ENCODE data around the gene ZNF85. TPM values are rescaled to one million over a fixed set of nuclear protein-coding genes. Genes with fewer than 3 reads are reported as not detected.

ZNF85 gene
- polyA plus RNA-seq, 3 donors: 16.4 to 18.7 (median 17.7) TPM

Other genes starting within 250 kb of the ZNF85 start
- gene ZNF66, start 146.9 kb upstream of the ZNF85 start, polyA plus RNA-seq (ENCODE audit: insufficient read length in 3 of 3): 1 to 10 TPM; 4.3 to 9.8 (median 7.7) TPM
- 10 to 100 TPM in 2 of 3 donors, 1 to 10 TPM in 1; 8.1 to 11.0 (median 10.6) TPM for gene ZNF430, start 97.4 kb downstream of the ZNF85 start, polyA plus RNA-seq (ENCODE audit: insufficient read length in 3 of 3)
- 10 to 100 TPM; 13.1 to 17.7 (median 13.6) TPM for gene ZNF714, start 159.0 kb downstream of the ZNF85 start, polyA plus RNA-seq (ENCODE audit: insufficient read length in 3 of 3)
- gene ZNF431, start 218.8 kb downstream of the ZNF85 start, polyA plus RNA-seq (ENCODE audit: insufficient read length in 3 of 3): 10 to 100 TPM; 15.3 to 32.4 (median 31.8) TPM

All from renal pelvis (tissue), 3 donors.